ENCODE results near the gene REEP1. TPM values are rescaled to one million over a fixed set of nuclear protein-coding genes. Genes with fewer than 3 reads are reported as not detected.

REEP1 gene
- polyA plus RNA-seq, 2 of the 4 experiments (the other 2 are of a cell fraction) = 0.30 to 0.45 TPM

GRCh38 chr2:86195055-86195807 lies 142.2 kb downstream of the REEP1 start, which contains the start of gene IMMT (continued):
- TF ChIP-seq MAZ (IDR thresholded peaks at IDR 0.05; ENCODE audit: borderline replicate concordance, low read depth, low read length) = 0 out of 2 replicates have a peak, but pooled peaks have one; percentile 75
- no peak for TF ChIP-seq NPAS2 (CRISPR knock-in tag; IDR thresholded peaks at IDR 0.05; ENCODE audit: borderline replicate concordance)
- peak; percentile 9 for TF ChIP-seq MAFK (IDR thresholded peaks at IDR 0.05; ENCODE audit: partially characterized antibody)
- TF ChIP-seq TP53 (CRISPR knock-in tag; IDR thresholded peaks at IDR 0.05) = peak; percentile 82; the same call in 1 of the 2 replicates
- no peak for TF ChIP-seq CBX2 (IDR thresholded peaks at IDR 0.05; ENCODE audit: borderline replicate concordance, low read depth)
- peak; percentile 87 for TF ChIP-seq TFCP2L1 (CRISPR knock-in tag; IDR thresholded peaks at IDR 0.05)
- peak; percentile 87 for TF ChIP-seq MYC (IDR thresholded peaks at IDR 0.05; ENCODE audit: borderline replicate concordance, low read length)
- TF ChIP-seq HEYL (CRISPR knock-in tag; IDR thresholded peaks at IDR 0.05) = no peak
- peak; percentile 37 for TF ChIP-seq HOXB5 (CRISPR knock-in tag; IDR thresholded peaks at IDR 0.05)
- peak; percentile 97 for TF ChIP-seq MAX (IDR thresholded peaks at IDR 0.05)
- TF ChIP-seq FOSL2 (IDR thresholded peaks at IDR 0.05) = no peak
- TF ChIP-seq FOSL2 (CRISPR knock-in tag; IDR thresholded peaks at IDR 0.05) = peak; percentile 19; the same call in 1 of the 2 replicates
- peak; percentile 78 to 98 for TF ChIP-seq JUN (IDR thresholded peaks at IDR 0.05)
- peak; percentile 63; the same call in 1 of the 2 replicates for TF ChIP-seq ESRRA (IDR thresholded peaks at IDR 0.05; ENCODE audit: borderline replicate concordance, low read length)
- TF ChIP-seq POLR2A (IDR thresholded peaks at IDR 0.05; ENCODE audit: low read length) = peak; percentile 89

- ATAC-seq (no peak), DNase-seq (ENCODE audit: low read depth in 1 of 2, low spot score in 1 of 2) (no peak), FAIRE-seq (no peak)
- H3K4me3 ChIP-seq = peak overlapping the region; percentile 69
- H3K4me1 ChIP-seq = peaks cover 22% of the 10 kb centered on the region
- ChIA-PET CTCF (interaction anchor here (0.7 to 1.0 kb wide), 3 partner anchors 9 to 59 kb away, joined by 3 to 4 read pairs (median 3); no protein-coding TSS in a partner anchor), POLR2A (interaction anchor here (1.0 to 3.3 kb wide), 6 partner anchors 8 to 367 kb away, joined by 3 to 32 read pairs (median 10); partner anchors contain the start of genes KDM3A, POLR1A and PTCD3)
- peak overlapping the region; percentile 93 to 96 for H3K27ac ChIP-seq
- no peak for TF ChIP-seq TFCP2L1 (CRISPR knock-in tag; IDR thresholded peaks at IDR 0.05)
- TF ChIP-seq ZSCAN20 (CRISPR knock-in tag; IDR thresholded peaks at IDR 0.05) = no peak
- TF ChIP-seq EHMT2 (IDR thresholded peaks at IDR 0.05; ENCODE audit: low read depth) = no peak
- no peak for TF ChIP-seq RCOR1 (IDR thresholded peaks at IDR 0.05; ENCODE audit: low read depth, low read length)
- peak; percentile 17; the same call in 1 of the 2 replicates for TF ChIP-seq ESRRA (IDR thresholded peaks at IDR 0.05; ENCODE audit: borderline replicate concordance, low read length)
- TF ChIP-seq ELK1 (IDR thresholded peaks at IDR 0.05; ENCODE audit: low read depth, low read length) = no peak
- no peak for TF ChIP-seq CTCF (IDR thresholded peaks at IDR 0.05)
- TF ChIP-seq MYC (IDR thresholded peaks at IDR 0.05; ENCODE audit: borderline replicate concordance, low read length) = 0 out of 2 replicates have a peak, but pooled peaks have one; percentile 8
- no peak for TF ChIP-seq HMGXB4 (CRISPR knock-in tag; IDR thresholded peaks at IDR 0.05; ENCODE audit: borderline replicate concordance)
- no peak for TF ChIP-seq EP300 (IDR thresholded peaks at IDR 0.05)
- TF ChIP-seq PHF8 (IDR thresholded peaks at IDR 0.05; ENCODE audit: borderline replicate concordance, low read depth) = no peak
- no peaks in the 10 kb centered on the region for H3K9me3 ChIP-seq
- 0% methylated on average over 14 of the region's 17 CpGs for WGBS (ENCODE audit: missing lambda C conversion rate)
- H3K4me2 ChIP-seq = peak overlapping the region; percentile 88
Observed at GRCh38 chr2:86194751-86195054, 142.7 kb downstream of the REEP1 start.
